NCI-H1930 (cell line): Measurements from ENCODE around the gene GPR26.

ENCODE experiments used
- DNase-seq, 2 experiments: peaks; one replicate each; lab custom pipeline; 2025; lab: John Stamatoyannopoulos, UW

The GPR26 gene

GRCh38 chr10:123666318-123667236, at the start of gene GPR26:
GPR26 (plus strand) TSS chr10:123666355; CDS start chr10:123666408, 53 bp downstream.
- DNase-seq = no peak

- no peak for DNase-seq
These were observed 47.9 kb upstream of the GPR26 start for GRCh38 chr10:123618224-123618623.

- DNase-seq = no peak
These were observed 46.9 kb upstream of the GPR26 start for GRCh38 chr10:123619067-123619855.

GRCh38 chr10:123620621-123621020, 45.5 kb upstream of the GPR26 start:
- no peak for DNase-seq

- no peak for DNase-seq
These were observed 44.7 kb upstream of the GPR26 start for GRCh38 chr10:123621492-123621891.

- DNase-seq = no peak
These were observed 44.2 kb upstream of the GPR26 start for GRCh38 chr10:123621916-123622315.

GRCh38 chr10:123622381-123622780, 43.8 kb upstream of the GPR26 start:
- DNase-seq = no peak

- DNase-seq = no peak
These were observed 42.1 kb upstream of the GPR26 start for GRCh38 chr10:123624086-123624485.

- no peak for DNase-seq
These were observed 33.0 kb upstream of the GPR26 start for GRCh38 chr10:123633106-123633505.

- DNase-seq = no peak
These were observed 32.5 kb upstream of the GPR26 start for GRCh38 chr10:123633636-123634035.

- DNase-seq = no peak
These were observed 31.9 kb upstream of the GPR26 start for GRCh38 chr10:123634221-123634620.

- DNase-seq = no peak
These were observed 31.0 kb upstream of the GPR26 start for GRCh38 chr10:123635131-123635530.

- DNase-seq = no peak
These were observed 30.4 kb upstream of the GPR26 start for GRCh38 chr10:123635745-123636144.

- no peak for DNase-seq
These were observed 29.4 kb upstream of the GPR26 start for GRCh38 chr10:123636598-123637325.

GRCh38 chr10:123637326-123637880, 28.8 kb upstream of the GPR26 start:
- DNase-seq = no peak

GRCh38 chr10:123639131-123639530, 27.0 kb upstream of the GPR26 start:
- DNase-seq = no peak

GRCh38 chr10:123640016-123640535, 26.1 kb upstream of the GPR26 start:
- no peak for DNase-seq

GRCh38 chr10:123642293-123642692, 23.9 kb upstream of the GPR26 start:
- DNase-seq = no peak

GRCh38 chr10:123642697-123643096, 23.5 kb upstream of the GPR26 start:
- DNase-seq = no peak

GRCh38 chr10:123643315-123643714, 22.8 kb upstream of the GPR26 start:
- no peak for DNase-seq

GRCh38 chr10:123645016-123645415, 21.1 kb upstream of the GPR26 start:
- no peak for DNase-seq

GRCh38 chr10:123645615-123646014, 20.5 kb upstream of the GPR26 start:
- no peak for DNase-seq
